Kasumi-1 (cell line): Measurements from ENCODE around the gene SUSD2.
A peak's percentile ranks its signal among the peaks of the same experiment; 100 is the strongest.
"Not testable (repeated sequence)": the region's sequence is repeated elsewhere in the genome, so short reads cannot be mapped to it uniquely, and the experiment has no call there.

ENCODE experiments used
- DNase-seq, 2 experiments: peaks; one replicate each; lab custom pipeline; 2025; lab: John Stamatoyannopoulos, UW

Gene SUSD2

GRCh38 chr22:24181088-24181995 is at the start of gene SUSD2:
Gene SUSD2, plus strand, starts transcription at chr22:24181487. Its CDS starts 33 bp downstream, at chr22:24181520.
- no peak for DNase-seq

GRCh38 chr22:24133187-24133965 is 47.9 kb upstream of the SUSD2 start:
- DNase-seq, result peak in 1 of 2 experiments; percentile 16

GRCh38 chr22:24134090-24134846 is 47.0 kb upstream of the SUSD2 start:
- peak; percentile 91 to 93 for DNase-seq

GRCh38 chr22:24136533-24136932 is 44.8 kb upstream of the SUSD2 start:
- not testable (repeated sequence) for DNase-seq

- no peak for DNase-seq
Observed at GRCh38 chr22:24137595-24137994, 43.7 kb upstream of the SUSD2 start.

GRCh38 chr22:24138649-24139420 is 42.5 kb upstream of the SUSD2 start:
- no peak for DNase-seq

- peak; percentile 77 to 79 for DNase-seq
Observed at GRCh38 chr22:24140357-24140756, 40.9 kb upstream of the SUSD2 start.

GRCh38 chr22:24141586-24141985 is 39.7 kb upstream of the SUSD2 start:
- no peak for DNase-seq

GRCh38 chr22:24142241-24142640 is 39.0 kb upstream of the SUSD2 start:
- no peak for DNase-seq

GRCh38 chr22:24142831-24143230 is 38.5 kb upstream of the SUSD2 start:
- no peak for DNase-seq

- DNase-seq, result no peak
Observed at GRCh38 chr22:24144056-24144777, 37.1 kb upstream of the SUSD2 start.

GRCh38 chr22:24144778-24145085 is 36.6 kb upstream of the SUSD2 start:
- DNase-seq, result no peak

GRCh38 chr22:24145446-24146193 is 35.7 kb upstream of the SUSD2 start:
- no peak for DNase-seq

- peak; percentile 69 to 81 for DNase-seq
Observed at GRCh38 chr22:24146194-24146616, 35.1 kb upstream of the SUSD2 start.

- no peak for DNase-seq
Observed at GRCh38 chr22:24146791-24147353, 34.4 kb upstream of the SUSD2 start.

- no peak for DNase-seq
Observed at GRCh38 chr22:24147666-24148065, 33.6 kb upstream of the SUSD2 start.

- DNase-seq, result no peak
Observed at GRCh38 chr22:24148266-24149197, 32.8 kb upstream of the SUSD2 start.

- no peak for DNase-seq
Observed at GRCh38 chr22:24149198-24149590, 32.1 kb upstream of the SUSD2 start.

GRCh38 chr22:24153353-24153752 is 27.9 kb upstream of the SUSD2 start:
- DNase-seq, result peak; percentile 15 to 16
